ENCODE measurements around the gene FEM1B. TPM values are rescaled to one million over a fixed set of nuclear protein-coding genes. Genes with fewer than 3 reads are reported as not detected.

The FEM1B gene
- total RNA-seq, 5 donors from 2014 or later (not counting 1 experiment from before 2014, with no cell fraction given), result 36.9 to 75.8 (median 55.3) TPM

- peaks cover 30 to 41% of the 10 kb centered on the region in 2 experiments for H3K4me1 ChIP-seq (ENCODE audit: control insufficient read depth in 1 of 2, extremely low read depth in 1 of 2, insufficient read depth in 2 of 2, low read length in 2 of 2)
- peaks cover 0 to 2% of the 10 kb centered on the region in 2 donors for H3K36me3 ChIP-seq (ENCODE audit: control insufficient read depth in 2 of 2, extremely low read depth in 1 of 2, insufficient read depth in 1 of 2, low read length in 1 of 2)
- peak overlapping the region; percentile 94 for H3K27ac ChIP-seq (ENCODE audit: low read length)
- Mint-ChIP-seq H3K27me3 (no peaks in the 10 kb centered on the region), H3K4me3 (peak overlapping the region; percentile 94 to 97 (median 95)), H3K36me3 (peaks cover 5% of the 10 kb centered on the region), H3K9me3 (no peaks in the 10 kb centered on the region), H3K4me1 (peaks cover 53 to 65% (median 62%) of the 10 kb centered on the region in 3 donors), H3K27ac (peak overlapping the region; percentile 94)
- peak overlapping the region; percentile 89 to 93 for H3K4me3 ChIP-seq (ENCODE audit: control insufficient read depth in 1 of 2, extremely low read depth in 1 of 2, low read length in 1 of 2)
- ATAC-seq (replicated peaks in 1 of 4) (peak in 2 of 4 experiments; percentile 1 to 17), DNase-seq (peak in 8 of 35 experiments; percentile 8 to 24 (median 17))
- H3K27me3 ChIP-seq (replicated peaks in 1 of 2; ENCODE audit: control insufficient read depth in 2 of 2, extremely low read depth in 1 of 2, insufficient read depth in 2 of 2, low read length in 1 of 2), result no peaks in the 10 kb centered on the region
- 1% methylated on average over 16 of the region's 23 CpGs for WGBS (ENCODE audit: insufficient coverage)
- CTCF ChIA-PET, result interaction anchor here (0.5 to 0.9 kb wide), 3 partner anchors 13 to 1191 kb away, joined by 3 to 4 read pairs (median 4); no protein-coding TSS in a partner anchor
- H3K9me3 ChIP-seq, result no peaks in the 10 kb centered on the region
- POLR2A ChIA-PET, result interaction anchor here (0.6 kb wide), 2 partner anchors 11 to 15 kb away, joined by 3 to 5 read pairs; no protein-coding TSS in a partner anchor
Measured at GRCh38 chr15:68278595-68279405, 1.3 kb downstream of the FEM1B start.

GRCh38 chr15:68279779-68280753, 2.5 kb downstream of the FEM1B start:
- no peaks in the 10 kb centered on the region for H3K27me3 Mint-ChIP-seq
- H3K4me3 ChIP-seq (ENCODE audit: control insufficient read depth in 1 of 2, extremely low read depth in 1 of 2, low read length in 1 of 2), result peak overlapping the region; percentile 2 to 38
- WGBS (ENCODE audit: insufficient coverage), result 49% methylated on average over 8 of the region's 11 CpGs
- H3K27ac ChIP-seq (ENCODE audit: low read length), result no peak overlapping the region
- H3K4me1 ChIP-seq (ENCODE audit: control insufficient read depth in 1 of 2, extremely low read depth in 1 of 2, insufficient read depth in 2 of 2, low read length in 2 of 2), result peaks cover 30 to 41% of the 10 kb centered on the region in 2 experiments
- ATAC-seq (replicated peaks in 1 of 4) (no peak), DNase-seq (no peak)
- no peaks in the 10 kb centered on the region for H3K27me3 ChIP-seq (replicated peaks in 1 of 2; ENCODE audit: control insufficient read depth in 2 of 2, extremely low read depth in 1 of 2, insufficient read depth in 2 of 2, low read length in 1 of 2)
- no peaks in the 10 kb centered on the region for H3K9me3 Mint-ChIP-seq
- ChIA-PET POLR2A (no interaction called here), CTCF (interaction anchor here (0.6 to 1.4 kb wide), 9 partner anchors 12 to 413 kb away, joined by 3 to 4 read pairs (median 3); no protein-coding TSS in a partner anchor)
- peaks cover 0 to 9% of the 10 kb centered on the region in 2 donors for H3K36me3 ChIP-seq (ENCODE audit: control insufficient read depth in 2 of 2, extremely low read depth in 1 of 2, insufficient read depth in 1 of 2, low read length in 1 of 2)
- H3K4me1 Mint-ChIP-seq, result peaks cover 61 to 74% (median 70%) of the 10 kb centered on the region in 3 donors
- peaks cover 12% of the 10 kb centered on the region for H3K36me3 Mint-ChIP-seq
- H3K27ac Mint-ChIP-seq, result peak overlapping the region; percentile 63 to 94
- peak overlapping the region; percentile 94 to 97 (median 95) for H3K4me3 Mint-ChIP-seq
- no peaks in the 10 kb centered on the region for H3K9me3 ChIP-seq

GRCh38 chr15:68281008-68281407, 3.5 kb downstream of the FEM1B start:
- Mint-ChIP-seq H3K4me3 (peak overlapping the region; percentile 94 to 97 (median 95)), H3K27me3 (no peaks in the 10 kb centered on the region), H3K27ac (peak overlapping the region in 1 of 2 donors; percentile 8), H3K36me3 (peaks cover 20% of the 10 kb centered on the region), H3K9me3 (no peaks in the 10 kb centered on the region), H3K4me1 (peaks cover 70 to 81% (median 78%) of the 10 kb centered on the region in 3 donors)
- H3K27ac ChIP-seq (ENCODE audit: low read length), result no peak overlapping the region
- H3K36me3 ChIP-seq (ENCODE audit: control insufficient read depth in 2 of 2, extremely low read depth in 1 of 2, insufficient read depth in 1 of 2, low read length in 1 of 2), result peaks cover 0 to 9% of the 10 kb centered on the region in 2 donors
- CTCF ChIA-PET, result interaction anchor here in 1 of 2 donors (0.6 to 1.4 kb wide), 6 partner anchors 16 to 414 kb away, joined by 3 to 4 read pairs (median 3); no protein-coding TSS in a partner anchor
- H3K4me1 ChIP-seq (ENCODE audit: control insufficient read depth in 1 of 2, extremely low read depth in 1 of 2, insufficient read depth in 2 of 2, low read length in 2 of 2), result peaks cover 32 to 41% of the 10 kb centered on the region in 2 experiments
- H3K9me3 ChIP-seq, result no peaks in the 10 kb centered on the region
- DNase-seq (no peak), ATAC-seq (replicated peaks in 1 of 4) (no peak)
- no peaks in the 10 kb centered on the region for H3K27me3 ChIP-seq (replicated peaks in 1 of 2; ENCODE audit: control insufficient read depth in 2 of 2, extremely low read depth in 1 of 2, insufficient read depth in 2 of 2, low read length in 1 of 2)
- no peak overlapping the region for H3K4me3 ChIP-seq (ENCODE audit: control insufficient read depth in 1 of 2, extremely low read depth in 1 of 2, low read length in 1 of 2)
- WGBS (ENCODE audit: insufficient coverage), result no CpG with 5 or more reads among the region's 1 CpG
- POLR2A ChIA-PET, result interaction anchor here in 1 of 2 donors (0.6 kb wide), 1 partner anchor 14 kb away, joined by 3 read pairs; no protein-coding TSS in a partner anchor

GRCh38 chr15:68283401-68283800, 5.9 kb downstream of the FEM1B start:
- no peak for ATAC-seq (replicated peaks in 1 of 4)
- POLR2A ChIA-PET, result interaction anchor here in 1 of 2 donors (0.6 kb wide), 1 partner anchor 18 kb away, joined by 5 read pairs; no protein-coding TSS in a partner anchor
- H3K27me3 Mint-ChIP-seq, result no peaks in the 10 kb centered on the region
- H3K36me3 ChIP-seq (ENCODE audit: control insufficient read depth in 2 of 2, extremely low read depth in 1 of 2, insufficient read depth in 1 of 2, low read length in 1 of 2), result peaks cover 0 to 9% of the 10 kb centered on the region in 2 donors
- H3K9me3 ChIP-seq, result no peaks in the 10 kb centered on the region
- no peaks in the 10 kb centered on the region for H3K9me3 Mint-ChIP-seq
- no peak overlapping the region for H3K4me3 Mint-ChIP-seq
- no peak for DNase-seq
- H3K27ac Mint-ChIP-seq, result no peak overlapping the region
- no peak overlapping the region for H3K27ac ChIP-seq (ENCODE audit: low read length)
- peaks cover 81 to 87% (median 85%) of the 10 kb centered on the region in 3 donors for H3K4me1 Mint-ChIP-seq
- H3K36me3 Mint-ChIP-seq, result peaks cover 27% of the 10 kb centered on the region
- CTCF ChIA-PET, result no interaction called here
- H3K4me3 ChIP-seq (ENCODE audit: control insufficient read depth in 1 of 2, extremely low read depth in 1 of 2, low read length in 1 of 2), result no peak overlapping the region
- H3K27me3 ChIP-seq (replicated peaks in 1 of 2; ENCODE audit: control insufficient read depth in 2 of 2, extremely low read depth in 1 of 2, insufficient read depth in 2 of 2, low read length in 1 of 2), result no peaks in the 10 kb centered on the region
- peaks cover 32 to 33% of the 10 kb centered on the region in 2 experiments for H3K4me1 ChIP-seq (ENCODE audit: control insufficient read depth in 1 of 2, extremely low read depth in 1 of 2, insufficient read depth in 2 of 2, low read length in 2 of 2)
- WGBS (ENCODE audit: insufficient coverage), result no CpG with 5 or more reads among the region's 2 CpGs

GRCh38 chr15:68284616-68285258, 7.2 kb downstream of the FEM1B start:
- Histone ChIP-seq H3K4me3 (ENCODE audit: control insufficient read depth in 1 of 2, extremely low read depth in 1 of 2, low read length in 1 of 2) (no peak overlapping the region), H3K36me3 (ENCODE audit: control insufficient read depth in 2 of 2, extremely low read depth in 1 of 2, insufficient read depth in 1 of 2, low read length in 1 of 2) (peaks cover 1 to 13% of the 10 kb centered on the region in 2 donors), H3K27ac (ENCODE audit: low read length) (no peak overlapping the region), H3K27me3 (replicated peaks in 1 of 2; ENCODE audit: control insufficient read depth in 2 of 2, extremely low read depth in 1 of 2, insufficient read depth in 2 of 2, low read length in 1 of 2) (no peaks in the 10 kb centered on the region), H3K9me3 (no peaks in the 10 kb centered on the region), H3K4me1 (ENCODE audit: control insufficient read depth in 1 of 2, extremely low read depth in 1 of 2, insufficient read depth in 2 of 2, low read length in 2 of 2) (peaks cover 24 to 26% of the 10 kb centered on the region in 2 experiments)
- Mint-ChIP-seq H3K27me3 (no peaks in the 10 kb centered on the region), H3K4me1 (peaks cover 81 to 87% (median 85%) of the 10 kb centered on the region in 3 donors), H3K4me3 (peak overlapping the region in 1 of 3 donors; percentile 30), H3K36me3 (peaks cover 33% of the 10 kb centered on the region), H3K9me3 (no peaks in the 10 kb centered on the region), H3K27ac (peak overlapping the region in 1 of 2 donors; percentile 12)
- CTCF ChIA-PET, result interaction anchor here in 1 of 2 donors (0.7 kb wide), 1 partner anchor 37 kb away, joined by 3 read pairs; no protein-coding TSS in a partner anchor
- no peak for DNase-seq
- POLR2A ChIA-PET, result interaction anchor here in 1 of 2 donors (0.7 kb wide), 1 partner anchor 13 kb away, joined by 3 read pairs; no protein-coding TSS in a partner anchor
- WGBS (ENCODE audit: insufficient coverage), result 93% methylated on average over 2 of the region's 7 CpGs
- ATAC-seq (replicated peaks in 1 of 4), result no peak

All from T-cell (primary cell).